ENCODE results near the gene TEX29. TPM values are rescaled to one million over a fixed set of nuclear protein-coding genes. Genes with fewer than 3 reads are reported as not detected.

TEX29 gene
- total RNA-seq, 1 experiment from 2014 or later = 0.33 TPM

DNA sequence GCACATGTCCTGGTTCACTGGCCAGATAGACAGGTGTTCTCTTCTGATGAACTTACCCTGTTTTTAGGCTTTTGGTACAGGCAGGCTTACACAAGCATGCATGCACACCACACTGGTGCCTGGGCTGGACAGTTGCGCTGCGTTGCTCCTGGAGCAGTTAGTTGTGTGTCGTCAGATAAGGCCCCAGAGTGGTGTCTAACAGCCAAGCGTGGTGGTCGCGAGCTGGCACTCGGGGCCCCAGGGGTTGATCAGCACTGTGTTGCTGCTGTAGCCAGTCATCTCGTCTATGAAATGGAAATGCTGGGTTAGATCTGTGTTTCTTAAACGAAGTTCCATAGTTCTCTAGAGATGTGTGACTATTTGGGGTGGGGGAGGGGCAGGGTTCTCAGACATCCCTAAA lies 24.6 kb upstream of the TEX29 start:
- Mint-ChIP-seq H3K27me3 (ENCODE audit: low read depth) (no peaks in the 10 kb centered on the region), H3K4me3 (no peak overlapping the region), H3K36me3 (ENCODE audit: insufficient read depth in 1 of 3, low read depth in 3 of 3) (peaks cover 4 to 28% (median 17%) of the 10 kb centered on the region in 3 experiments; a peak in 6 of 7 replicates), H3K9me3 (no peaks in the 10 kb centered on the region), H3K4me1 (no peaks in the 10 kb centered on the region), H3K27ac (peak overlapping the region in 1 of 3 experiments; percentile 81; a peak in 1 of 7 replicates)
- Histone ChIP-seq H2BK5ac (ENCODE audit: insufficient read length, low read length) (no peak overlapping the region), H3K4me2 (ENCODE audit: insufficient read depth, insufficient read length, low read length) (no peak overlapping the region), H4K91ac (ENCODE audit: insufficient read length, low read depth, low read length) (no peak overlapping the region), H2BK120ac (ENCODE audit: low read depth, low read length, poor library complexity, severe bottlenecking) (no peak overlapping the region), H3K9me3 (ENCODE audit: control insufficient read depth, low read depth, low read length) (no peaks in the 10 kb centered on the region), H2AFZ (ENCODE audit: low read length) (no peak overlapping the region), H4K5ac (ENCODE audit: insufficient read length, low read depth, low read length) (no peak overlapping the region), H3K14ac (ENCODE audit: insufficient read depth, low read length) (no peak overlapping the region), H3K9ac (ENCODE audit: extremely low read depth, insufficient read length, low read length) (no peak overlapping the region), H3K27ac (ENCODE audit: insufficient read length, low read depth, low read length) (no peak overlapping the region), H3K79me2 (ENCODE audit: insufficient read depth, low read length) (no peaks in the 10 kb centered on the region), H3K23ac (ENCODE audit: insufficient read length, low read depth, low read length) (no peak overlapping the region), H3K27me3 (ENCODE audit: insufficient read depth, low read length) (no peaks in the 10 kb centered on the region), H3K4ac (ENCODE audit: low read depth, low read length) (no peak overlapping the region), H2BK15ac (ENCODE audit: low read depth, low read length) (no peak overlapping the region), H3K56ac (ENCODE audit: insufficient read length, low read depth, low read length) (no peak overlapping the region), H4K20me1 (ENCODE audit: control insufficient read depth, insufficient read depth, insufficient read length) (no peaks in the 10 kb centered on the region), H3K4me1 (ENCODE audit: insufficient read depth, low read length) (no peaks in the 10 kb centered on the region), H2BK12ac (ENCODE audit: insufficient read length, low read depth, low read length) (no peak overlapping the region), H3K18ac (ENCODE audit: insufficient read length, low read depth, low read length) (no peak overlapping the region), H2AK5ac (ENCODE audit: insufficient read length, low read length) (no peak overlapping the region), H2BK20ac (ENCODE audit: low read depth, low read length, poor library complexity, severe bottlenecking) (no peak overlapping the region), H4K8ac (replicated peaks; ENCODE audit: insufficient read length, low read depth, low read length) (no peak overlapping the region), H3T11ph (ENCODE audit: low read length) (no peak overlapping the region), H3K79me1 (ENCODE audit: insufficient read depth, low read depth, low read length, poor library complexity, severe bottlenecking) (no peaks in the 10 kb centered on the region), H3K23me2 (ENCODE audit: insufficient read length, low read depth, low read length, poor library complexity, severe bottlenecking) (no peaks in the 10 kb centered on the region)
- TF ChIP-seq CTCF (conservative IDR thresholded peaks at IDR 0.05) = no peak
- no CpG with 5 or more reads among the region's 9 CpGs for WGBS (ENCODE audit: extremely low coverage, insufficient read length, low lambda C conversion rate)
- DNase-seq = no peak
